ENCODE results near the gene FHIT. TPM values are rescaled to one million over a fixed set of nuclear protein-coding genes. Genes with fewer than 3 reads are reported as not detected.

The FHIT gene
- total and polyA plus RNA-seq, 10 of the 15 experiments (the other 5 are each of a cell fraction or from before 2014, with no cell fraction given): 4.2 to 14.9 (median 9.4) TPM

DNA sequence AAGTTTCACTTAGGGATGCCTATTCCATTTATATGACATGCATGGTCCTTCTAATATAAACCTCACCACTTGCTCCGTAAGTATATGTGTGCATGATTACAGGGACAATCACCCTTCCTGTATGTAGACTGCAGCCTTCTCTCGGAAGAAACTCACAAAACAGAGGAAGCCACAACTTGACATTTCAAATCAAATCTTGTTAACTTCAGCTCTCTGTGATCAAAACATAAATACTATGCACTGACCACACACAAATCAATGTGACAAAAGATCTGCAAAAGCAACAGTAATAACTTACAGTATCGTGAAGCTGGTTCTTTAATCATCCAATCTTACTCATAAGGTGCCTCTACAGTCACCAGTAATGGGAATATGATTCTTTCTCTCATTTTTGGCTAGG lies 50.2 kb downstream of the FHIT start:
- Histone ChIP-seq H3K79me2 (ENCODE audit: control insufficient read depth, insufficient read depth, low read length) (no peaks in the 10 kb centered on the region), H3K9me3 (replicated peaks; ENCODE audit: control insufficient read depth, insufficient read depth, low read length) (no peaks in the 10 kb centered on the region), H3K36me3 (ENCODE audit: control insufficient read depth in 2 of 2, insufficient read depth in 2 of 2, low read length in 1 of 2) (peaks cover 0 to 2% of the 10 kb centered on the region in 2 experiments; a peak in 2 of 4 replicates), H4K20me1 (ENCODE audit: control insufficient read depth, insufficient read depth) (no peaks in the 10 kb centered on the region), H2AFZ (ENCODE audit: control insufficient read depth, low read depth, low read length) (peak overlapping the region; percentile 24; the same call in 1 of the 2 replicates), H3K27me3 (replicated peaks in 1 of 2; ENCODE audit: control insufficient read depth in 2 of 2, insufficient read depth in 2 of 2, low read length in 1 of 2) (no peaks in the 10 kb centered on the region), H3K27ac (ENCODE audit: control insufficient read depth, insufficient read depth) (no peak overlapping the region), H3K9ac (ENCODE audit: control insufficient read depth, insufficient read depth, low read length) (no peak overlapping the region), H3K4me3 (no peak overlapping the region), H3K4me2 (ENCODE audit: control insufficient read depth, insufficient read depth) (no peak overlapping the region), H3K4me1 (ENCODE audit: control insufficient read depth, insufficient read depth, low read length) (0 out of 2 replicates have a peak, but pooled peaks cover 3% of the 10 kb centered on the region)
- intact Hi-C loops (cut with micrococcal nuclease; ENCODE audit: unreplicated experiment) (no loop called here), in situ Hi-C loops (cut with MboI) (no loop called here)
- TF ChIP-seq ZSCAN29 (IDR thresholded peaks at IDR 0.05) (no peak), SP1 (IDR thresholded peaks at IDR 0.05; ENCODE audit: low read depth, low read length) (no peak), NFYB (IDR thresholded peaks at IDR 0.05; ENCODE audit: insufficient read depth, low read depth, low read length) (no peak), HDAC2 (IDR thresholded peaks at IDR 0.05) (no peak), KAT2A (conservative IDR thresholded peaks at IDR 0.05; ENCODE audit: control insufficient read depth, low read depth, low read length) (no peak), NFIC (IDR thresholded peaks at IDR 0.05; ENCODE audit: low read depth, low read length) (no peak), BMI1 (IDR thresholded peaks at IDR 0.05; ENCODE audit: borderline replicate concordance) (no peak), JUND (IDR thresholded peaks at IDR 0.05; ENCODE audit: low read depth, low read length) (no peak), FOXM1 (IDR thresholded peaks at IDR 0.05; ENCODE audit: low read depth, low read length) (no peak)
- TF ChIP-seq, protein P1, sequence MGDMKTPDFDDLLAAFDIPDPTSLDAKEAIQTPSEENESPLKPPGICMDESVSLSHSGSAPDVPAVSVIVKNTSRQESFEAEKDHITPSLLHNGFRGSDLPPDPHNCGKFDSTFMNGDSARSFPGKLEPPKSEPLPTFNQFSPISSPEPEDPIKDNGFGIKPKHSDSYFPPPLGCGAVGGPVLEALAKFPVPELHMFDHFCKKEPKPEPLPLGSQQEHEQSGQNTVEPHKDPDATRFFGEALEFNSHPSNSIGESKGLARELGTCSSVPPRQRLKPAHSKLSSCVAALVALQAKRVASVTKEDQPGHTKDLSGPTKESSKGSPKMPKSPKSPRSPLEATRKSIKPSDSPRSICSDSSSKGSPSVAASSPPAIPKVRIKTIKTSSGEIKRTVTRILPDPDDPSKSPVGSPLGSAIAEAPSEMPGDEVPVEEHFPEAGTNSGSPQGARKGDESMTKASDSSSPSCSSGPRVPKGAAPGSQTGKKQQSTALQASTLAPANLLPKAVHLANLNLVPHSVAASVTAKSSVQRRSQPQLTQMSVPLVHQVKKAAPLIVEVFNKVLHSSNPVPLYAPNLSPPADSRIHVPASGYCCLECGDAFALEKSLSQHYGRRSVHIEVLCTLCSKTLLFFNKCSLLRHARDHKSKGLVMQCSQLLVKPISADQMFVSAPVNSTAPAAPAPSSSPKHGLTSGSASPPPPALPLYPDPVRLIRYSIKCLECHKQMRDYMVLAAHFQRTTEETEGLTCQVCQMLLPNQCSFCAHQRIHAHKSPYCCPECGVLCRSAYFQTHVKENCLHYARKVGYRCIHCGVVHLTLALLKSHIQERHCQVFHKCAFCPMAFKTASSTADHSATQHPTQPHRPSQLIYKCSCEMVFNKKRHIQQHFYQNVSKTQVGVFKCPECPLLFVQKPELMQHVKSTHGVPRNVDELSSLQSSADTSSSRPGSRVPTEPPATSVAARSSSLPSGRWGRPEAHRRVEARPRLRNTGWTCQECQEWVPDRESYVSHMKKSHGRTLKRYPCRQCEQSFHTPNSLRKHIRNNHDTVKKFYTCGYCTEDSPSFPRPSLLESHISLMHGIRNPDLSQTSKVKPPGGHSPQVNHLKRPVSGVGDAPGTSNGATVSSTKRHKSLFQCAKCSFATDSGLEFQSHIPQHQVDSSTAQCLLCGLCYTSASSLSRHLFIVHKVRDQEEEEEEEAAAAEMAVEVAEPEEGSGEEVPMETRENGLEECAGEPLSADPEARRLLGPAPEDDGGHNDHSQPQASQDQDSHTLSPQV (IDR thresholded peaks at IDR 0.05): no peak
- TF ChIP-seq, protein P2, sequence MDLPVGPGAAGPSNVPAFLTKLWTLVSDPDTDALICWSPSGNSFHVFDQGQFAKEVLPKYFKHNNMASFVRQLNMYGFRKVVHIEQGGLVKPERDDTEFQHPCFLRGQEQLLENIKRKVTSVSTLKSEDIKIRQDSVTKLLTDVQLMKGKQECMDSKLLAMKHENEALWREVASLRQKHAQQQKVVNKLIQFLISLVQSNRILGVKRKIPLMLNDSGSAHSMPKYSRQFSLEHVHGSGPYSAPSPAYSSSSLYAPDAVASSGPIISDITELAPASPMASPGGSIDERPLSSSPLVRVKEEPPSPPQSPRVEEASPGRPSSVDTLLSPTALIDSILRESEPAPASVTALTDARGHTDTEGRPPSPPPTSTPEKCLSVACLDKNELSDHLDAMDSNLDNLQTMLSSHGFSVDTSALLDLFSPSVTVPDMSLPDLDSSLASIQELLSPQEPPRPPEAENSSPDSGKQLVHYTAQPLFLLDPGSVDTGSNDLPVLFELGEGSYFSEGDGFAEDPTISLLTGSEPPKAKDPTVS (IDR thresholded peaks at IDR 0.05; ENCODE audit: low read depth, low read length): no peak
- TF ChIP-seq, protein P3, sequence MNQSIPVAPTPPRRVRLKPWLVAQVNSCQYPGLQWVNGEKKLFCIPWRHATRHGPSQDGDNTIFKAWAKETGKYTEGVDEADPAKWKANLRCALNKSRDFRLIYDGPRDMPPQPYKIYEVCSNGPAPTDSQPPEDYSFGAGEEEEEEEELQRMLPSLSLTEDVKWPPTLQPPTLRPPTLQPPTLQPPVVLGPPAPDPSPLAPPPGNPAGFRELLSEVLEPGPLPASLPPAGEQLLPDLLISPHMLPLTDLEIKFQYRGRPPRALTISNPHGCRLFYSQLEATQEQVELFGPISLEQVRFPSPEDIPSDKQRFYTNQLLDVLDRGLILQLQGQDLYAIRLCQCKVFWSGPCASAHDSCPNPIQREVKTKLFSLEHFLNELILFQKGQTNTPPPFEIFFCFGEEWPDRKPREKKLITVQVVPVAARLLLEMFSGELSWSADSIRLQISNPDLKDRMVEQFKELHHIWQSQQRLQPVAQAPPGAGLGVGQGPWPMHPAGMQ (IDR thresholded peaks at IDR 0.05; ENCODE audit: borderline replicate concordance): no peak
- RAD21 ChIA-PET (ENCODE audit: unreplicated experiment): no interaction called here
- POLR2A ChIA-PET: no interaction called here
- DNase-seq (ENCODE audit: low read depth, low spot score) (no peak), FAIRE-seq (no peak), ATAC-seq (no peak)
- no TSS peak for BruUV-seq (replicated peaks)
- WGBS (ENCODE audit: insufficient coverage, insufficient replicate concordance, low lambda C conversion rate, missing lambda C conversion rate): 69% methylated on average over 3 of the region's 3 CpGs
- SMC1A ChIA-PET (ENCODE audit: uncharacterized antibody, unreplicated experiment): interaction anchor here (1.1 to 1.5 kb wide), 2 partner anchors 10 to 28 kb away, joined by 3 to 5 read pairs; no protein-coding TSS in a partner anchor
- CTCF ChIA-PET: interaction anchor here (0.7 kb wide), 1 partner anchor 653 kb away, joined by 4 read pairs; no protein-coding TSS in a partner anchor
